Measurements from ENCODE around the gene SLC25A42.
A peak's percentile ranks its signal among the peaks of the same experiment; 100 is the strongest.

The SLC25A42 gene

DNA sequence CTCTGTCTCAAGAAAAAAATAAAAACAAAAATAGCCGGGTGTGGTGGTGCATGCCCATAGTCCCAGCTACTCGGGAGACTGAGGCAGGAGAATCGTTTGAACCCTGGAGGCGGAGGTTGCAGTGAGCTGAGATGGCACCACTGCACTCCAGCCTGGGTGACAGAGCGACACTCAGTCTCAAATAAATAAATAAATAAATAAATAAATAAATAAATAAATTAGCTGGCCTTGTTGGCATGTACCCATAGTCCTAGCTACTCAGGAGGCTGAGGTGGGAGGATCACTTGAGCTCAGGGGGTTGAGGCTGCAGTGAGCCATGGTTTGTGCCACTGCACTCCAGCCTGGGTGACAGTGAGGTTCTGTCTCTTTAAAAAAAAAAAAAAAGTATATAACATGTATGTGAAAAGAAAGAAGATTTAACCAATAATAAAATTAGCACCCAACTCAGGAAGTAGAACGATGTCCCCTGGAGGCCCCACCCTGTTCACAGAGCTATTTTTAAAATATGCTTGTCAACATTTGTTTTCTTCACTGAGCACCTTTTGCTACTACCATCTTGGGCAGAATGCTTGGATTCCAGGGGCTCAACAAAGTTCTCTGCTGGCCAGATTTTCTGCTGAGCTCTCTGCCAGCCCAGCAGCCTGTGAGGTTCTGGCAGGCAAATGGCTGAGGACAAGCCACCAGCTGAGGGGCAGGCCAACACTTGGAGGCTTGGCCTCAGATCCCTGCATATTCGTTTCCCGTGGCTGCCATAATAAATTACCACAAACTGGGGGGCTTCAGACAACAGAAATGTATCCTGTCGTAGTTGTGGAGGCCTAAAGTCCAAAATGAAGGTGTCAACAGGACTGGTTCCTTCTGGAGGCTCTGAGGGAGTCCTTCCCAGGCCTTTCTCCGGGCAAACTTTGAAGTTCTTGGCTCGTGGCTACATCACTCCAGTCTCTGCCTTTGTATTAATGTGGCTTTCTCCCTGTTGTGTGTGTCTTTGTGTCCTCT is 5.2 kb downstream of the SLC25A42 start:
- H3K27me3 Mint-ChIP-seq = no peaks in the 10 kb centered on the region
- no peaks in the 10 kb centered on the region for H3K9me3 Mint-ChIP-seq
- peaks cover 29 to 59% of the 10 kb centered on the region in 2 donors for H3K4me1 Mint-ChIP-seq
- no peak overlapping the region for H3K4me3 Mint-ChIP-seq
- ATAC-seq (replicated peaks) (no peak), DNase-seq (no peak)
- peak overlapping the region; percentile 80 for H3K27ac Mint-ChIP-seq
- peaks cover 2 to 11% of the 10 kb centered on the region in 2 donors for H3K36me3 Mint-ChIP-seq

DNA sequence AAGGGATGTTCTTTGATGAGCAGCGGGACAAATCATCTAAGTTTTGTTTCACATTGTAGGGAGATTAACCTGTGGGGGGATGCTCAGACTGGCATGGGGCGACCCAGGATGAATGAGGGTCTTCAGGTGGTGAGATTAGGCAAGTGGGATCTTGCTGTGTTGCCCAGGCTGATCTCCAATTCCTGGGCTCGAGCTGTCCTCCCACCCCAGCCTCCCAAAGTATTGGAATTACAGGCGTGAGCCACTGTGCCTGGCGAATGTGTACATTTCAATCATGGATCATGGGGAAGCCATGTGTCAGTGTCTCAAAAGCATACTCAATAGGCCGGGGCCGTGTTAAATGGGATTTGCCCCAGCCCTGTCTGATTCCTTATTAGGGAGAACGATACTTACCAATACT is 8.1 kb downstream of the SLC25A42 start:
- ATAC-seq (replicated peaks) (no peak), DNase-seq (no peak)
- Mint-ChIP-seq H3K36me3 (peaks cover 6 to 17% of the 10 kb centered on the region in 2 donors), H3K9me3 (no peaks in the 10 kb centered on the region), H3K27me3 (no peaks in the 10 kb centered on the region), H3K27ac (no peak overlapping the region), H3K4me1 (peaks cover 26 to 41% of the 10 kb centered on the region in 2 donors), H3K4me3 (no peak overlapping the region)

DNA sequence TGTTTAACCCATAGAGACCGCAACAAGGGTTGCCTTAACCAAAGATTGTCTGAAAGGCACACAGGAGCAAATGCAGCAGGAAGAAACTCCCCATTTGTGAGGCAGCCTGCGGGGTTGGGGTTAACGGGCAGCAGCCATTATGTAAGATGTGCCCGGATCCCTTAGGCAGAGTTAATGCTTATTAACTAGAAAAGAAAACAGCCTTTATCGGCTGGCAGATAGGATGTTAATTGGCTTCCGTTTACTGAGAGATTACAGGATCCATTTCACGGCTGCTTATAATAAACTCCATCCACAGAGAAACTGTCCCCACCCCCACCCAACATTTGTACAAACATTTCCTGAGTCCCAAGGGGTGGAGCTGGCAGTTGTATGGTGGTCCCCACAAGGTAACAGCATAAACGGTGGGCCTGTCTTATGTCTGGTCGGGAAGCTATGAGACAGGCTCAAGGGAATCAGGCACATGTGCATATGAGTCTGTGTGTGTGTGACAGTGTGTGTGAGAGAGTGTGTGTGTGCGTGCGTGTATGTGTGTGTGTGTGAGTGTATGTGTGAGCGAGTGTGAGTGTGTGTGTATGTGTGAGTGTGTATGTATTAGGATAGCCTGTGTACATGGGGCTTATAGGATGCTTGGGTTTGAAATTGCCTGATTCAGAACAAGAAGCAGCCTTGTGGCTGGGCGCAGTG is 10.5 kb downstream of the SLC25A42 start:
- H3K9me3 Mint-ChIP-seq = no peaks in the 10 kb centered on the region
- no peaks in the 10 kb centered on the region for H3K27me3 Mint-ChIP-seq

DNA sequence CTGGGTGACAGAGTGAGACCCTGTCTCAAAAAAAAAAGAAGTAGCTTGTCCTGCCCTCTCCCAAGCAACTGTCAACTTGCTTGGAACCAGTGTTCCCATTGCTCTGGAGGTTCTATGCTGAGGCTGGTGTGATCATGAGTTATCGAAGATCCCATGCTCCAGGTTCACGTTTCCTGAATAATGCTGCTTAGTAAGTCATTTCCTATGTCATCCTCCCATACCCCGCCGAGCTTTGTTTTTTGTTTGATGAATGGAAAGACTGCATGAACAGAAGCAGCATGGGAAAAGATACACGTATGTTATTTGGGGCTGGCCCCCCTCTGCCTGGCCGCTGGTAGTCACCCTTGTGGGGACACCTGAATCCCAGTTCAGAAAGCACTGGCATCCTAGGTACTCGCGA is 11.3 kb downstream of the SLC25A42 start:
- peak overlapping the region; percentile 15 for H3K27ac Mint-ChIP-seq
- H3K9me3 Mint-ChIP-seq = no peaks in the 10 kb centered on the region
- no peaks in the 10 kb centered on the region for H3K27me3 Mint-ChIP-seq
- H3K4me1 Mint-ChIP-seq = peaks cover 31 to 48% of the 10 kb centered on the region in 2 donors
- no peak for ATAC-seq (replicated peaks)
- DNase-seq = no peak
- no peak overlapping the region for H3K4me3 Mint-ChIP-seq
- H3K36me3 Mint-ChIP-seq = peaks cover 12 to 34% of the 10 kb centered on the region in 2 donors

More for the DNA sequence above, 10.5 kb downstream of the SLC25A42 start:
- no peak overlapping the region for H3K4me3 Mint-ChIP-seq
- H3K4me1 Mint-ChIP-seq = peaks cover 29 to 45% of the 10 kb centered on the region in 2 donors
- no peak for DNase-seq
- ATAC-seq (replicated peaks) = no peak
- H3K36me3 Mint-ChIP-seq = peaks cover 12 to 31% of the 10 kb centered on the region in 2 donors
- H3K27ac Mint-ChIP-seq = no peak overlapping the region

DNA sequence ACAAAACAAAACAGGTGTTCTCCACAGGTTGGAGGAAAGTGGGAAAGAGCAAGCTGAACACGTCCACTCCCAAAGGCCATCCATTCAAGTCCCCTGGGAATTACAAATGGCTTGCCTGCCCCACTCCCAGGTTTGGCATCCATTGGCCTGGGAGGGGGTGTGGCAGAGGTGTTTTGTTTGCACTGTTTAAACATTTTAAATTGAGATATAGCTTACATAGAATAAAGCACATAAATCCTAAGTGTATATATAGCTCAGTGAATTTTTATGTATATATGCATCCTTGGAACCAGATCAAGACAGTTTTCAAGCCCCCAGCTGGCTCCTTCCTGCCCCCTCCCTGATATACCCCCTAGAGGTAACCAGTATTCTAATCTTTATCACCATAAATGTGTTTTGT is 12.7 kb downstream of the SLC25A42 start:
- H3K27me3 Mint-ChIP-seq = no peaks in the 10 kb centered on the region
- H3K9me3 Mint-ChIP-seq = no peaks in the 10 kb centered on the region
- peaks cover 29 to 45% of the 10 kb centered on the region in 2 donors for H3K4me1 Mint-ChIP-seq
- DNase-seq (no peak), ATAC-seq (replicated peaks) (no peak)
- no peak overlapping the region for H3K4me3 Mint-ChIP-seq
- peaks cover 13 to 29% of the 10 kb centered on the region in 2 donors for H3K36me3 Mint-ChIP-seq
- H3K27ac Mint-ChIP-seq = peak overlapping the region; percentile 9

DNA sequence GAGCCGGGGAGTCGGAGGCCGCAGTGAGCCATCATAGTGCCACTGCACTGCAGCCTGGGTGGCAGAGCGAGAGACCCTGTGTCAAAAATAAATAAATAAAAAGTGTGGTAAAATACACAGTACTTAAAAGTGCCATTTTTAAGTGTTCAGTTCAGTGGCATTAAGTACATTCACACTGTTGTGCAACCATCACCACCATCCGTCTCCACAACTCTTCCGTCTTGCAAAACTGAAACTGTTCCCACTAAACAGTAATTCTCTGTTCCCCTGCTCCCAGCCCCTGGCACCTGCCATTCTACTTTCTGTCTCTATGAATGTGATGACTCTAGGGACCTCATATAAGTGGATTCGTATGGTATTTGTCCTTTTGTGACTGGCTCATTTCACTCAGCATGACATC is 13.3 kb downstream of the SLC25A42 start:
- Mint-ChIP-seq H3K4me1 (peaks cover 31 to 51% of the 10 kb centered on the region in 2 donors), H3K27ac (peak overlapping the region; percentile 53), H3K36me3 (peaks cover 14 to 30% of the 10 kb centered on the region in 2 donors), H3K4me3 (no peak overlapping the region), H3K9me3 (no peaks in the 10 kb centered on the region), H3K27me3 (no peaks in the 10 kb centered on the region)
- DNase-seq (no peak), ATAC-seq (replicated peaks) (no peak)

DNA sequence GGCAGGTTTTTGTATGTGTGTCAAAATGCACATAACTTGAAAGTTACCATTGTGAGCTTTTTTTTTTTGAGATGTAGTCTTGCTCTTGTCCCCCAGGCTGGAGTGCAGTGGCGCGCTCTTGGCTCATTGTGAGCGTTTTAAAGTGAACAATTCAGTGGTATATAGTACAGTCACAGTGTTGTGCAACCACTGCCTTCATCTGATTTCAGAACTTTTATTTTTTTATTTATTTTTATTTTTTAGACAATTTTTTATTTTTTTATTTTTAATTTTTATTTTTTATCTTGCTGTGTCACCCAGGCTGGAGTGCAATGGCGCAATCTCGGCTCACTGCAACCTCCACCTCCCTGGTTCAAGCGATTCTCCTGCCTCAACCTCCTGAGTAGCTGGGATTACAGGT is 15.0 kb downstream of the SLC25A42 start:
- H3K9me3 Mint-ChIP-seq = no peaks in the 10 kb centered on the region
- H3K4me3 Mint-ChIP-seq = no peak overlapping the region
- no peak for DNase-seq
- ATAC-seq (replicated peaks) = no peak
- H3K27ac Mint-ChIP-seq = no peak overlapping the region
- no peaks in the 10 kb centered on the region for H3K27me3 Mint-ChIP-seq
- peaks cover 14 to 32% of the 10 kb centered on the region in 2 donors for H3K36me3 Mint-ChIP-seq
- peaks cover 23 to 49% of the 10 kb centered on the region in 2 donors for H3K4me1 Mint-ChIP-seq

DNA sequence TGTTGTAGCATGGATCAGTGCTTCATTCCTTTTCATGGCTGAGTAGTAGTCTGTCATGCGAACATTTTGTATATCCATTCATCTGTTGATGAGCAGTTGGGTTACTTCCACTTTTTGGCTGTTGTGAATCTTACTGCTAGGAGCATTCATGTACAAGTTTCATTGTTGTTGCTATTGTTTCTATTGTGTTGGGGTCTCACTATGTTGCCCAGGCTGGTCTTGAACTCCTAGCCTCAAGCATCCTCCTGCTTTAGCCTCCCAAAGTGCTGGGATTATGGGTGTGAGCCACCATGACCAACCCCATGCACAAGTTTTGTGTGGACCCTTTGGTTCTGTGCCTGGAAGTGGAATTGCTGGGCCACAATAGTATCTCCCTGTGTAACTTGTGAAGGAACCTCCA is 15.8 kb downstream of the SLC25A42 start:
- no peaks in the 10 kb centered on the region for H3K9me3 Mint-ChIP-seq
- no peak overlapping the region for H3K4me3 Mint-ChIP-seq
- no peaks in the 10 kb centered on the region for H3K27me3 Mint-ChIP-seq
- DNase-seq = no peak
- H3K36me3 Mint-ChIP-seq = peaks cover 14 to 32% of the 10 kb centered on the region in 2 donors
- ATAC-seq (replicated peaks) = peak; percentile 31
- peaks cover 23 to 54% of the 10 kb centered on the region in 2 donors for H3K4me1 Mint-ChIP-seq
- H3K27ac Mint-ChIP-seq = no peak overlapping the region

DNA sequence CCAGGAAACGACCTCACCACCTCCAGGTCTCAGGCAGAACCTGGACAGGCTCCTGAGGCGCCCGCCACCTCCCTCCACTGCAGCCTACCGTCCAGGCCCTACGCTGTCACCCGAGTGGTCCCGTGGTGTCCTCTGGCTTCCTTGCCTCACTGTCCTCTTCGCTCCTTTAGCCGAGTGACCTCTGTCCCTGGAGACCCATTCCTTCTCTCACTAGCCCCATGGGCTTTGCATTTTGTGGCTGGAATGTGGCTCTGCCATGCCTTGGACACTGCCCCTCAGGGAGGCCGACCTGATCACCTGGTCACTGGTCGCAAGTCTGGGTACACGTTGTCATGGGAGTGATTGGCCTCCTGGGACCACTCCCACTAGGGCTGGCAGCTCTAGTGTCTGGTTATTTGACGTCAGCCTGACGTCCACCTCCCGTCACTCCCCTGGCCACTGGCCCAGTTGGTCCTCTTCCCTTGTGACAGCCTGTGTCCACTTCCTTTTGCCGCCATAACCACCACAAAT is 17.9 kb downstream of the SLC25A42 start:
- no peak for DNase-seq
- Mint-ChIP-seq H3K27ac (no peak overlapping the region), H3K9me3 (no peaks in the 10 kb centered on the region), H3K4me1 (peaks cover 22 to 49% of the 10 kb centered on the region in 2 donors), H3K27me3 (no peaks in the 10 kb centered on the region), H3K36me3 (peaks cover 11 to 27% of the 10 kb centered on the region in 2 donors), H3K4me3 (no peak overlapping the region)
- no peak for ATAC-seq (replicated peaks)

DNA sequence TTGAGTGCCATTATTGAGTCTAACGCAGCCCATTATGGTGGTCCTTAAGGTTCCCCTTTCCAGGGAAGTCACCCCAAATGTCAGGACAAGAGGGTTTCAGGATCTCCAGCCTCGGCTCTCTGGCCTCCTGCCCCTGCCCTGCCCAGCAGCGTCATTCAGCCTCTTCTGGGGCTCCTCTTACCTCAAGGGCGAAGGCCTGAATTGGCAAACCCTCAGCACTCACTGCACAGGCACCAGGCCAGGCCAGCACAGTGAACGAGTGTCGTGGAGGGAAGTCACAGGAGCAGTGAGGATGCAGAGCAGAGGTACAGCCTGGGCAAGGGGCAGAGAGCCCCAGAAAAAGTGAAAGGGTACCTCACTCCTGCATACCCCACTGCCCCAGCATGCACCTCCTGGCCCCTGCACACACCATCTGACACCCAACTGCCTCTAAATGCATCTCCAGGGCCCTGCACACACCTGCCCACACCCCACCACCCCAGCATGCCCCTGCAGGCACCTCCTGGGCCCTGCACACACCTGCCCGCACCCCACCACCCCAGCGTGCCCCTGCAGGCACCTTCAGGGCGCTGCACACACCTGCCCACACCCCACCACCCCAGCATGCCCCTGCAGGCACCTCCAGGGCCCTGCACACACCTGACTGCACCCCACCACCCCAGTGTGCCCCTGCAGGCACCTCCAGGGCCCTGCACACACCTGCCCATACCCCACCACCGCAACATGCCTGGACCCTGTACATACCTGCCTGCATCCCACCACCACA is 19.8 kb downstream of the SLC25A42 start:
- Mint-ChIP-seq H3K9me3 (no peaks in the 10 kb centered on the region), H3K27ac (peak overlapping the region; percentile 47), H3K36me3 (peaks cover 4 to 17% of the 10 kb centered on the region in 2 donors), H3K4me3 (no peak overlapping the region), H3K4me1 (peaks cover 14 to 41% of the 10 kb centered on the region in 2 donors), H3K27me3 (no peaks in the 10 kb centered on the region)
- DNase-seq (no peak), ATAC-seq (replicated peaks) (no peak)

DNA sequence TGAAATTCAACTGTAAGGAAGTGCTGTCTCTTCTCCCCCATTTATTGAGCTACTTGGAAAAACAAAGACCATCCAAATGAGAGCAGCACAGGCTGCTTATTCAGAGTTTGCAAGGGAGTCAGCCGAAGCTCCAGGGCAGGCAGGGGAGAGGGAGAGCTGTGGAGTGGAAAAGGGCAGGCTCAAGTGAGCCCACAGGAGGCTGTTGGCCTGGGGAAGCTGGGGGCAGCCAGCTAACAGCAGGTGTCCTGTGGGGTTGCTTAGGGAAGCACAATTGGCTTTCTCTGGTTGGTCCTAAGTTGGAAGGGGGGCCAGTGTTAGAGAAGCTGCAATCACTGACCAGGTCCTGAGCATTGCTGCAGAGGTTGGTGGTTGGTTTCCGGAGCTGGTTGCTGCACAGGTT is 23.9 kb downstream of the SLC25A42 start:
- H3K27me3 Mint-ChIP-seq = no peaks in the 10 kb centered on the region
- peaks cover 7 to 14% of the 10 kb centered on the region in 2 donors for H3K4me1 Mint-ChIP-seq
- DNase-seq (no peak), ATAC-seq (replicated peaks) (no peak)
- H3K9me3 Mint-ChIP-seq = no peaks in the 10 kb centered on the region
- peaks cover 0 to 8% of the 10 kb centered on the region in 2 donors for H3K36me3 Mint-ChIP-seq
- H3K27ac Mint-ChIP-seq = no peak overlapping the region
- no peak overlapping the region for H3K4me3 Mint-ChIP-seq

DNA sequence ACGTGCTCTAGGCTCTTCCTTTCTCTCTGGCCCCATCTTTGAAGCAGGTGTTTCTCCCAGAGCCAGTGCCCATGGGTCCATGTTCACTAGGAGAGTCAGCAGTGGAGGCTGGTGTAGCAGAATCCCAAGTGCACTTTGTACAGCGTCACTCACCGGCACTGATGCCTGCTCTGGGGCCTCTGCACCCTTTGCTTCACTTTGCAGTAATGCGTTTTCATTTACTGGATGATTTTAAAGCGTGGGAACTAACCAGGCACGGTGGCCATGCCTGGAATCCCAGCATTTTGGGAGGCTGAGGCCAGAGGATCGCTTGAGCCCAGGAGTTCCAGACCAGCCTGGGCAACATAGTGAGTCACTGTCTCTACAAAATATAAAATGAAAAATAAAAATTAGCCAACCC is 30.7 kb downstream of the SLC25A42 start:
- ATAC-seq (replicated peaks) (no peak), DNase-seq (no peak)
- Mint-ChIP-seq H3K9me3 (no peaks in the 10 kb centered on the region), H3K27me3 (no peaks in the 10 kb centered on the region), H3K4me1 (peaks cover 0 to 6% of the 10 kb centered on the region in 2 donors), H3K36me3 (peaks cover 8 to 10% of the 10 kb centered on the region in 2 donors), H3K27ac (no peak overlapping the region), H3K4me3 (no peak overlapping the region)

DNA sequence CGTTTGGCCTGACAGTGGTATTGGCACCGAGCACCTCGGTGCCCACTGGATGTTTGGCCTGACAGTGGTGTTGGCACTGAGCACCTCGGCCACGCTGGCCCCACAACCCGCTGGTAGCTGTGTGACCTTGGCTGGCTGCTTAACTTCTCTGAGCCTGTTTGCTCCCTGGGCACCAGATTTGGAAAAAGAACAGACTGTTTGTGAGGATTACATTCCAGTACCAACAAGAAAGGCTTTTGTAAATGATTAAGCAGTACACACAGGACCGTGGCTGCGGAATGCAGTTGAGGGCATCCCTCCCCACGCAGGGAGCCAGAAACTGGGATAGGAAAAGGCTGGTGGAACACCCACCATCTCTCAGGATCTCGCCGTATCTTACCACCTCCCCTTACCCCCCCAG is 31.9 kb downstream of the SLC25A42 start:
- peaks cover 0 to 6% of the 10 kb centered on the region in 2 donors for H3K4me1 Mint-ChIP-seq
- H3K36me3 Mint-ChIP-seq = peaks cover 12 to 15% of the 10 kb centered on the region in 2 donors
- no peak overlapping the region for H3K27ac Mint-ChIP-seq
- ATAC-seq (replicated peaks) = no peak
- H3K9me3 Mint-ChIP-seq = no peaks in the 10 kb centered on the region
- H3K4me3 Mint-ChIP-seq = no peak overlapping the region
- DNase-seq = no peak
- H3K27me3 Mint-ChIP-seq = no peaks in the 10 kb centered on the region
